H9 (cell line): ENCODE measurements around the gene PDE6D. TPM values are rescaled to one million over a fixed set of nuclear protein-coding genes. Genes with fewer than 3 reads are reported as not detected.

Experiments used
- DNase-seq: peaks from one replicate; pipeline ENCODE4 v3.0.0-alpha.2; 2017
- H2AFZ ChIP-seq: one replicate; pipeline ENCODE4 v1.6.1; 2013; ENCODE audit warnings: mild to moderate bottlenecking, low read length, control low read depth, moderate library complexity
- H2AK5ac ChIP-seq: 2 replicates; pipeline ENCODE4 v1.6.1; 2013; ENCODE audit warnings: low read length, control low read depth, mixed read lengths; ENCODE audit not compliant: insufficient read length
- H2BK120ac ChIP-seq: one replicate; pipeline ENCODE4 v1.6.1; 2013; ENCODE audit warnings: low read depth, mild to moderate bottlenecking, low read length, control low read depth, inconsistent platforms; ENCODE audit not compliant: poor library complexity, severe bottlenecking
- H2BK12ac ChIP-seq: 2 replicates; pipeline ENCODE4 v1.6.1; 2013; ENCODE audit warnings: low read length, control low read depth, mixed read lengths, low read depth; ENCODE audit not compliant: insufficient read length
- H2BK15ac ChIP-seq: 2 replicates; pipeline ENCODE4 v1.6.1; 2013; ENCODE audit warnings: low read depth, low read length, control low read depth
- H2BK20ac ChIP-seq: one replicate; pipeline ENCODE4 v1.6.1; 2013; ENCODE audit warnings: low read depth, mild to moderate bottlenecking, low read length, control low read depth, inconsistent platforms; ENCODE audit not compliant: poor library complexity, severe bottlenecking
- H2BK5ac ChIP-seq: 2 replicates; pipeline ENCODE4 v1.6.1; 2013; ENCODE audit warnings: low read length, control low read depth, mixed read lengths; ENCODE audit not compliant: insufficient read length
- H3K14ac ChIP-seq: 2 replicates; pipeline ENCODE4 v1.6.1; 2013; ENCODE audit warnings: low read length, control low read depth; ENCODE audit not compliant: insufficient read depth
- H3K18ac ChIP-seq: 2 replicates; pipeline ENCODE4 v1.6.1; 2013; ENCODE audit warnings: low read depth, mild to moderate bottlenecking, mixed read lengths, low read length, control low read depth; ENCODE audit not compliant: insufficient read length
- H3K23ac ChIP-seq: 2 replicates; pipeline ENCODE4 v1.6.1; 2013; ENCODE audit warnings: low read length, control low read depth, mixed read lengths, low read depth; ENCODE audit not compliant: insufficient read length
- H3K23me2 ChIP-seq: 2 replicates; pipeline ENCODE4 v1.6.1; 2013; ENCODE audit warnings: low read depth, mild to moderate bottlenecking, mixed read lengths, low read length, control low read depth; ENCODE audit not compliant: insufficient read length, poor library complexity, severe bottlenecking
- H3K27ac ChIP-seq: 2 replicates; pipeline ENCODE4 v1.5.1; 2013; ENCODE audit warnings: low read length, control low read depth, mixed read lengths, low read depth; ENCODE audit not compliant: insufficient read length
- H3K27me3 ChIP-seq: 2 replicates; pipeline ENCODE4 v1.6.1; 2013; ENCODE audit warnings: low read length, control low read depth, inconsistent platforms; ENCODE audit not compliant: insufficient read depth
- H3K4ac ChIP-seq: 2 replicates; pipeline ENCODE4 v1.6.1; 2013; ENCODE audit warnings: low read depth, mild to moderate bottlenecking, control low read depth, inconsistent platforms, low read length, moderate library complexity
- H3K4me1 ChIP-seq: 2 replicates; pipeline ENCODE4 v1.6.1; 2013; ENCODE audit warnings: low read length, control low read depth, inconsistent platforms; ENCODE audit not compliant: insufficient read depth
- H3K4me2 ChIP-seq: 2 replicates; pipeline ENCODE4 v1.6.1; 2013; ENCODE audit warnings: low read length, control low read depth, mixed read lengths; ENCODE audit not compliant: insufficient read length, insufficient read depth
- H3K56ac ChIP-seq: 2 replicates; pipeline ENCODE4 v1.6.1; 2013; ENCODE audit warnings: low read depth, mild to moderate bottlenecking, mixed read lengths, low read length, control low read depth; ENCODE audit not compliant: insufficient read length
- H3K79me1 ChIP-seq: 2 replicates; pipeline ENCODE4 v1.6.1; 2013; ENCODE audit warnings: low read depth, mild to moderate bottlenecking, moderate library complexity, low read length, control low read depth, inconsistent platforms; ENCODE audit not compliant: insufficient read depth, poor library complexity, severe bottlenecking
- H3K79me2 ChIP-seq: 2 replicates; pipeline ENCODE4 v1.6.1; 2013; ENCODE audit warnings: low read length, control low read depth, inconsistent platforms; ENCODE audit not compliant: insufficient read depth
- H3K9ac ChIP-seq: 2 replicates; pipeline ENCODE4 v1.6.1; 2013; ENCODE audit warnings: low read length, control low read depth, mixed read lengths; ENCODE audit not compliant: insufficient read length; ENCODE audit errors: extremely low read depth
- H3K9me3 ChIP-seq: one replicate; pipeline ENCODE4 v1.6.1; 2013; ENCODE audit warnings: low read depth, low read length, inconsistent platforms; ENCODE audit not compliant: control insufficient read depth
- H3T11ph ChIP-seq: one replicate; pipeline ENCODE4 v1.6.1; 2013; ENCODE audit warnings: mild to moderate bottlenecking, low read length, control low read depth, inconsistent platforms
- H4K20me1 ChIP-seq: one replicate; pipeline ENCODE4 v1.6.1; 2013; ENCODE audit not compliant: control insufficient read depth, insufficient read length, insufficient read depth
- H4K5ac ChIP-seq: 2 replicates; pipeline ENCODE4 v1.6.1; 2013; ENCODE audit warnings: low read depth, mild to moderate bottlenecking, mixed read lengths, low read length, control low read depth; ENCODE audit not compliant: insufficient read length
- H4K8ac ChIP-seq: replicated peaks from 2 replicates; pipeline ENCODE4 v1.6.1; 2013; ENCODE audit warnings: low read length, control low read depth, mixed read lengths, low read depth; ENCODE audit not compliant: insufficient read length
- H4K91ac ChIP-seq: 2 replicates; pipeline ENCODE4 v1.6.1; 2013; ENCODE audit warnings: low read depth, mild to moderate bottlenecking, moderate library complexity, mixed read lengths, low read length, control low read depth; ENCODE audit not compliant: insufficient read length
- H3K27ac Mint-ChIP-seq, 3 experiments: 2 replicates in 2 of 3; 3 replicates in 1 of 3; pipeline ENCODE4 v1.8.0; 2020 to 2021; ENCODE audit warnings: mixed read lengths in 3 of 3, mild to moderate bottlenecking in 1 of 3, moderate library complexity in 1 of 3
- H3K27me3 Mint-ChIP-seq: 2 replicates; pipeline ENCODE4 v1.8.0; 2021; ENCODE audit warnings: low read depth, mild to moderate bottlenecking, moderate library complexity, mixed read lengths
- H3K36me3 Mint-ChIP-seq, 3 experiments: 2 replicates in 2 of 3; 3 replicates in 1 of 3; pipeline ENCODE4 v1.8.0; 2020 to 2021; ENCODE audit warnings: low read depth in 3 of 3, mixed read lengths in 3 of 3; ENCODE audit not compliant: insufficient read depth in 1 of 3
- H3K4me1 Mint-ChIP-seq, 2 experiments: 2 replicates each; pipeline ENCODE4 v1.8.0; 2020; ENCODE audit warnings: mixed read lengths in 2 of 2
- H3K4me3 Mint-ChIP-seq, 2 experiments: 2 replicates in 1 of 2; 3 replicates in 1 of 2; pipeline ENCODE4 v1.8.0; 2020 to 2021; ENCODE audit warnings: mild to moderate bottlenecking in 2 of 2, mixed read lengths in 2 of 2, moderate library complexity in 1 of 2
- H3K9me3 Mint-ChIP-seq, 2 experiments: 2 replicates in 1 of 2; 3 replicates in 1 of 2; pipeline ENCODE4 v1.8.0; 2020; ENCODE audit warnings: mild to moderate bottlenecking in 2 of 2, mixed read lengths in 2 of 2, moderate library complexity in 1 of 2
- WGBS: extraction: QIAGEN DNeasy Blood & Tissue Kit; methylation state at CpG from one replicate; pipeline ENCODE4 v1.1.7; 2013; ENCODE audit warnings: missing lambda C conversion rate, low lambda C conversion rate, mixed read lengths; ENCODE audit not compliant: insufficient read length; ENCODE audit errors: extremely low coverage; 5-methylcytosine and 5-hydroxymethylcytosine counted together
- total RNA-seq: library from RNA; stranded (reverse); gene quantifications from 2 replicates; pipeline ENCODE4 v1.2.1, GENCODE V29; 2021
- TF ChIP-seq, protein P1 (sequence below): fragments of 200-600 bp; sonication (generic); conservative IDR thresholded peaks from 3 replicates; pipeline ENCODE4 v1.8.0; 2021; ENCODE audit warnings: antibody characterized with exemption, mild to moderate bottlenecking

Gene PDE6D
- total RNA-seq, 1 experiment from 2014 or later: 33.7 TPM

GRCh38 chr2:231691251-231691772 is 89.8 kb downstream of the PDE6D start:
- no peaks in the 10 kb centered on the region; a peak in 1 of 7 replicates for H3K36me3 Mint-ChIP-seq
- Histone ChIP-seq H2BK15ac (no peak overlapping the region), H3K9ac (no peak overlapping the region), H2AFZ (no peak overlapping the region), H2BK20ac (no peak overlapping the region), H3K23me2 (peaks cover 4% of the 10 kb centered on the region), H3K23ac (no peak overlapping the region), H3T11ph (no peak overlapping the region), H3K14ac (no peak overlapping the region), H4K5ac (no peak overlapping the region), H4K20me1 (no peaks in the 10 kb centered on the region), H4K91ac (no peak overlapping the region), H2AK5ac (no peak overlapping the region), H3K4ac (no peak overlapping the region), H3K18ac (no peak overlapping the region), H2BK120ac (no peak overlapping the region), H3K9me3 (no peaks in the 10 kb centered on the region), H2BK5ac (no peak overlapping the region), H3K27me3 (no peaks in the 10 kb centered on the region), H2BK12ac (no peak overlapping the region), H3K79me1 (no peaks in the 10 kb centered on the region), H3K27ac (no peak overlapping the region), H4K8ac (no peak overlapping the region), H3K4me2 (no peak overlapping the region), H3K4me1 (peaks cover 3% of the 10 kb centered on the region; the same call in 1 of the 2 replicates), H3K79me2 (no peaks in the 10 kb centered on the region), H3K56ac (no peak overlapping the region)
- WGBS: no CpG with 5 or more reads among the region's 9 CpGs
- H3K27ac Mint-ChIP-seq: peak overlapping the region in 2 of 3 experiments; percentile 36 to 76; a peak in 1 of 7 replicates
- no peaks in the 10 kb centered on the region for H3K9me3 Mint-ChIP-seq
- TF ChIP-seq, protein P1, sequence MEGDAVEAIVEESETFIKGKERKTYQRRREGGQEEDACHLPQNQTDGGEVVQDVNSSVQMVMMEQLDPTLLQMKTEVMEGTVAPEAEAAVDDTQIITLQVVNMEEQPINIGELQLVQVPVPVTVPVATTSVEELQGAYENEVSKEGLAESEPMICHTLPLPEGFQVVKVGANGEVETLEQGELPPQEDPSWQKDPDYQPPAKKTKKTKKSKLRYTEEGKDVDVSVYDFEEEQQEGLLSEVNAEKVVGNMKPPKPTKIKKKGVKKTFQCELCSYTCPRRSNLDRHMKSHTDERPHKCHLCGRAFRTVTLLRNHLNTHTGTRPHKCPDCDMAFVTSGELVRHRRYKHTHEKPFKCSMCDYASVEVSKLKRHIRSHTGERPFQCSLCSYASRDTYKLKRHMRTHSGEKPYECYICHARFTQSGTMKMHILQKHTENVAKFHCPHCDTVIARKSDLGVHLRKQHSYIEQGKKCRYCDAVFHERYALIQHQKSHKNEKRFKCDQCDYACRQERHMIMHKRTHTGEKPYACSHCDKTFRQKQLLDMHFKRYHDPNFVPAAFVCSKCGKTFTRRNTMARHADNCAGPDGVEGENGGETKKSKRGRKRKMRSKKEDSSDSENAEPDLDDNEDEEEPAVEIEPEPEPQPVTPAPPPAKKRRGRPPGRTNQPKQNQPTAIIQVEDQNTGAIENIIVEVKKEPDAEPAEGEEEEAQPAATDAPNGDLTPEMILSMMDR: no peak
- no peak for DNase-seq
- no peaks in the 10 kb centered on the region; the same call in 1 of the 2 replicates for H3K27me3 Mint-ChIP-seq
- H3K4me1 Mint-ChIP-seq: peaks cover 29 to 33% of the 10 kb centered on the region in 2 experiments
- no peak overlapping the region; a peak in 1 of 5 replicates for H3K4me3 Mint-ChIP-seq
